ENCODE results near the gene ENKUR.

DNA sequence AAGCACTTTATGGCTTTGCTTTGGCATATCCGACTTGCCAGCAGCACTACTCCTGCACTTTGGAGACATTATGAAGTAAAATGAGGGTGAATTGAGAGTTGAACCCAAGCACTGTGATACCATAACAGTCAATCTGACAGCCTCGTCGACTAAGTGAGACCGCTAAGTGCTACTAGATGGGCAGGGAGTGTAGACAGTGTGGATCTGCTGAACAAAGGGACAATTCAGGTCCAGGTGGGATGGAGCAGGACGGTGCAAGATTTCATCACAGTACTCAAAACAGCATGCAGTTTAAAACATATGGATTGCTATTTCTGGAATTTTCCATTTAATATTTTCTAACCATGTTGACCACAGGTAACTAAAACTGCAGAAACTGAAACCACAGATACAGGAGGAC is 42.8 kb downstream of the ENKUR start:
- TF ChIP-seq CTCF (conservative IDR thresholded peaks at IDR 0.05; ENCODE audit: low read depth, low read length) (no peak), EZH2phosphoT487 (IDR thresholded peaks at IDR 0.05; ENCODE audit: borderline replicate concordance, low read length) (no peak)

Data from PC-3 (cell line).